ENCODE measurements around the gene EDIL3.

The EDIL3 gene

GRCh38 chr5:83913593-83913992 lies 471.1 kb downstream of the EDIL3 start:
- DNase-seq = no peak

- DNase-seq = no peak
Observed at GRCh38 chr5:83911367-83911919, 473.2 kb downstream of the EDIL3 start.

GRCh38 chr5:83900306-83900705 lies 484.4 kb downstream of the EDIL3 start:
- no peak for DNase-seq

- DNase-seq = no peak
Observed at GRCh38 chr5:83899326-83899970, 485.2 kb downstream of the EDIL3 start.

- no peak for DNase-seq
Observed at GRCh38 chr5:83895860-83896259, 488.8 kb downstream of the EDIL3 start.

- DNase-seq = no peak
Observed at GRCh38 chr5:83891261-83891660, 493.4 kb downstream of the EDIL3 start.
